ENCODE measurements around the gene IFT22. TPM values are rescaled to one million over a fixed set of nuclear protein-coding genes. Genes with fewer than 3 reads are reported as not detected.

The IFT22 gene
- total RNA-seq, 1 experiment from 2014 or later = 13.2 TPM

DNA sequence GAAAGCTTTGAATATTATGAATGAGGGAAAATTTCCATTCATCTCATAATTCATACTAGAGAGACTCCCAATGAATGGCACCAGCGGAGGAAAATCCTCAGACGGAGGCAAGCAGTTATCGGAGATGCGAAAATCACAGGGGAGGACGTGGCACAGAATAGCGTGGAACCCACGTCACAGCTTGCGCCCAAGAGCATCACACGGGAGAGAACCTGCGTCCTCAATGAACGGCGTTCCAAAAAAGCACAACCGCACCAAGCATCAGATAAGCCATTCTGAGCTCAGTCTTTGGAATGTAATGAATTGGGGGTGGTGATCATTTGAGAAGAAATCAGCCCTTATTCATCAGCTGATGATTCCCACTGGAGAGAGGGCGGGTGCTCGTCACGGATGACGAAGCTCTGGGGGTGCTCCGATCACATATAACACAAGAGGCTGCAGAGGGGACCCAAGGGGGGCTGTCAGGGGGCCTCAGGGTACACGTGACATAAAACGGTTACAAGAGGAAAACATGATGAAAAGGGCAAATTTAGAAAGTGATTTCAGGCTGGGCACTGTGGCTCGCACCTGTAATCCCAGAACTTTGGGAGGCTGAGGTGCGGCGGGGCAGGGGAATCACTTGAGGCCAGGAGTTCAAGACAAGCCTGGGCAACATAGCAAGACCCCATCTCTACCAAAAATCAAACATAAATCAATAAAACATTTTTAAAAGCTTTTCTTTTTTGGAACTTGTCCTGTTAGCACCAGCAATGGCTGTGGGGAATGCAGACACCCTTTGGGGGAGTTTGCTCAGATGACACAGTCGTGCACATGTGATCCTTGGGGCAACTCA is 42.9 kb downstream of the IFT22 start:
- DNase-seq = no peak
- Mint-ChIP-seq H3K4me3 (ENCODE audit: low read depth, unreplicated experiment) (no peak overlapping the region), H3K9me3 (ENCODE audit: low read depth, unreplicated experiment) (no peaks in the 10 kb centered on the region), H3K4me1 (ENCODE audit: low read depth, unreplicated experiment) (no peaks in the 10 kb centered on the region), H3K36me3 (ENCODE audit: insufficient read depth, unreplicated experiment) (no peaks in the 10 kb centered on the region), H3K27ac (ENCODE audit: unreplicated experiment) (no peak overlapping the region), H3K27me3 (ENCODE audit: unreplicated experiment) (peaks cover 34% of the 10 kb centered on the region)
- TF ChIP-seq, protein P1, sequence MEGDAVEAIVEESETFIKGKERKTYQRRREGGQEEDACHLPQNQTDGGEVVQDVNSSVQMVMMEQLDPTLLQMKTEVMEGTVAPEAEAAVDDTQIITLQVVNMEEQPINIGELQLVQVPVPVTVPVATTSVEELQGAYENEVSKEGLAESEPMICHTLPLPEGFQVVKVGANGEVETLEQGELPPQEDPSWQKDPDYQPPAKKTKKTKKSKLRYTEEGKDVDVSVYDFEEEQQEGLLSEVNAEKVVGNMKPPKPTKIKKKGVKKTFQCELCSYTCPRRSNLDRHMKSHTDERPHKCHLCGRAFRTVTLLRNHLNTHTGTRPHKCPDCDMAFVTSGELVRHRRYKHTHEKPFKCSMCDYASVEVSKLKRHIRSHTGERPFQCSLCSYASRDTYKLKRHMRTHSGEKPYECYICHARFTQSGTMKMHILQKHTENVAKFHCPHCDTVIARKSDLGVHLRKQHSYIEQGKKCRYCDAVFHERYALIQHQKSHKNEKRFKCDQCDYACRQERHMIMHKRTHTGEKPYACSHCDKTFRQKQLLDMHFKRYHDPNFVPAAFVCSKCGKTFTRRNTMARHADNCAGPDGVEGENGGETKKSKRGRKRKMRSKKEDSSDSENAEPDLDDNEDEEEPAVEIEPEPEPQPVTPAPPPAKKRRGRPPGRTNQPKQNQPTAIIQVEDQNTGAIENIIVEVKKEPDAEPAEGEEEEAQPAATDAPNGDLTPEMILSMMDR (IDR thresholded peaks at IDR 0.05; ENCODE audit: unreplicated experiment) = no peak
- BruUV-seq (replicated peaks) = no TSS peak
- intact Hi-C loops (cut with micrococcal nuclease; ENCODE audit: unreplicated experiment) = no loop called here
- CTCF ChIA-PET = interaction anchor here (0.6 kb wide), 1 partner anchor 462 kb away, joined by 3 read pairs; no protein-coding TSS in a partner anchor

DNA sequence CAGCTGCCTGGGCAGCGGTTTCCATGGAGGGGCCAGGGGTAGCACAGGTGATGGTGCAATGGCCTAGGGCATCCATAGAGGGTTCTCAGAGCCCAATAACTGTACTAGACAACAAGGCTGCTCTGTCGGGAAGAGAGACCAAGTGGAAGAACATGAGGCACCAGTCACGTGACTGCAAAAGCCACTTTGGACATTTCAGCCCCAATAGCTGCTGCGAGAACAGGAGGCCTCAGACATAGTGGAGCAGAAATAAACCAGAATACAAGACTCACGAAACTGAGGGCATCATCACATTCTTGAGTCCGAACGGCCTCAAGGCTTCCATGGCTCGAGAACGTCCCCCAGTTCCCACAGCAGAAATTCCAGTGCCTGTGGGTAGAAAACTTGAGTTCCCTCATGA is 44.5 kb downstream of the IFT22 start:
- CTCF ChIA-PET = no interaction called here
- H3K4me3 Mint-ChIP-seq (ENCODE audit: low read depth, unreplicated experiment) = no peak overlapping the region
- no peak for DNase-seq
- no peak overlapping the region for H3K27ac Mint-ChIP-seq (ENCODE audit: unreplicated experiment)
- BruUV-seq (replicated peaks) = no TSS peak
- H3K9me3 Mint-ChIP-seq (ENCODE audit: low read depth, unreplicated experiment) = no peaks in the 10 kb centered on the region
- peaks cover 43% of the 10 kb centered on the region for H3K27me3 Mint-ChIP-seq (ENCODE audit: unreplicated experiment)
- no peaks in the 10 kb centered on the region for H3K36me3 Mint-ChIP-seq (ENCODE audit: insufficient read depth, unreplicated experiment)
- intact Hi-C loops (cut with micrococcal nuclease; ENCODE audit: unreplicated experiment) = no loop called here
- TF ChIP-seq, protein P1 (IDR thresholded peaks at IDR 0.05; ENCODE audit: unreplicated experiment) = no peak
- H3K4me1 Mint-ChIP-seq (ENCODE audit: low read depth, unreplicated experiment) = no peaks in the 10 kb centered on the region

DNA sequence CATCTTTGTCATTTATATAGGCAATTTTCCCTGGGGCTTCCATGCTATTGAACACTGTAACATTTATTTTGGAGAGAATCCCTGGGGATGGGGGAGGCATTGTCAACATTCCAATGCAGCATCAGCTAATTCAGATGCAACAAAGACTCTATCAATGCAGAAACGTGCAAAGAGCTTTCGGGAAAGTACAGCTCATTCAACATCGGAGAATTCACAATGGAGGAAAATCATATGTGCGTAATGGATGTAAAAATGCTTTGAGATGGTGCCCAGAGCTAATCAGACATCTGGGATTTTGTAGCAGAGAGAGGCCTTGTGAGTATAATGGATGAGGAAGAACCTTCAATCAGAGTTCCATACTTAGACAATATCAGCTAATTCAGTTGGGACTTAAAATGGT is 48.4 kb downstream of the IFT22 start:
- no TSS peak for BruUV-seq (replicated peaks)
- CTCF ChIA-PET = interaction anchor here (0.6 kb wide), 1 partner anchor 129 kb away, joined by 4 read pairs; no protein-coding TSS in a partner anchor

DNA sequence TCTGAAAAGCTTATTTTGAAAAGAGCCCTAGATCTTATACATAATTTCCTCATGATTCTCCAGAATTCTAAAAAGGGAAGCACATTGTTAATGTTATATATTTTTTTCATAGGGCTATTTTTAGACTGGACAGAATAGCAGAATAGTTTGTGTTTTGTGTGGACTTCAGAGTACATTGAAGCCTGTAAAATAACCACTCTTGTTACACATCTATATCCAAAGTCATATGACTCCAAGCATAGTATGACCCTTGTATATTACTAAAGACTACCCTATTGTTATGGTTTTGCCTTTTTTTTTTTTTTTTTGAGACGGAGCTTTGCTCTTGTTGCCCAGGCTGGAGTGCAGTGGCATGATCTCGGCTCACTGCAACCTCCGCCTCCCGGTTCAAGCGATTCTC is 50.6 kb downstream of the IFT22 start:
- no peak overlapping the region for H3K27ac Mint-ChIP-seq (ENCODE audit: unreplicated experiment)
- CTCF ChIA-PET = no interaction called here
- TF ChIP-seq, protein P1 (IDR thresholded peaks at IDR 0.05; ENCODE audit: unreplicated experiment) = no peak
- no peaks in the 10 kb centered on the region for H3K4me1 Mint-ChIP-seq (ENCODE audit: low read depth, unreplicated experiment)
- H3K9me3 Mint-ChIP-seq (ENCODE audit: low read depth, unreplicated experiment) = no peaks in the 10 kb centered on the region
- H3K36me3 Mint-ChIP-seq (ENCODE audit: insufficient read depth, unreplicated experiment) = no peaks in the 10 kb centered on the region
- H3K27me3 Mint-ChIP-seq (ENCODE audit: unreplicated experiment) = peaks cover 13% of the 10 kb centered on the region
- no peak for DNase-seq
- intact Hi-C loops (cut with micrococcal nuclease; ENCODE audit: unreplicated experiment) = no loop called here
- no TSS peak for BruUV-seq (replicated peaks)
- H3K4me3 Mint-ChIP-seq (ENCODE audit: low read depth, unreplicated experiment) = no peak overlapping the region

More for the DNA sequence above, 48.4 kb downstream of the IFT22 start:
- Mint-ChIP-seq H3K4me3 (ENCODE audit: low read depth, unreplicated experiment) (no peak overlapping the region), H3K36me3 (ENCODE audit: insufficient read depth, unreplicated experiment) (no peaks in the 10 kb centered on the region), H3K27me3 (ENCODE audit: unreplicated experiment) (peaks cover 33% of the 10 kb centered on the region), H3K9me3 (ENCODE audit: low read depth, unreplicated experiment) (no peaks in the 10 kb centered on the region), H3K4me1 (ENCODE audit: low read depth, unreplicated experiment) (no peaks in the 10 kb centered on the region), H3K27ac (ENCODE audit: unreplicated experiment) (no peak overlapping the region)
- TF ChIP-seq, protein P1 (IDR thresholded peaks at IDR 0.05; ENCODE audit: unreplicated experiment) = no peak
- intact Hi-C loops (cut with micrococcal nuclease; ENCODE audit: unreplicated experiment) = no loop called here
- no peak for DNase-seq

Data from Calu3 (cell line).